H1 (cell line): ENCODE results near the gene ZFAND6. TPM values are rescaled to one million over a fixed set of nuclear protein-coding genes. Genes with fewer than 3 reads are reported as not detected.

Experiments used
- BRCA1 ChIP-seq: IDR thresholded peaks from 2 replicates; pipeline ENCODE4 v1.6.1; 2012; ENCODE audit warnings: low read depth, low read length, improper control_type of control experiment
- CBX5 ChIP-seq: fragments of 300-800, 300-1000 bp; sonication (generic); IDR thresholded peaks from 2 replicates; pipeline ENCODE4 v1.7.1; 2016; ENCODE audit warnings: antibody characterized with exemption, low read length, low read depth
- CEBPB ChIP-seq: IDR thresholded peaks from 2 replicates; pipeline ENCODE4 v1.6.1; 2012; ENCODE audit warnings: low read depth, low read length
- CHD7 ChIP-seq: fragments of 300-600 bp; sonication (generic); IDR thresholded peaks from 2 replicates; pipeline ENCODE4 v1.7.1; 2012; ENCODE audit warnings: low read length, moderate library complexity, mild to moderate bottlenecking, inconsistent platforms; ENCODE audit not compliant: insufficient replicate concordance
- CREB1 ChIP-seq: IDR thresholded peaks from 2 replicates; pipeline ENCODE4 v1.6.1; 2012; ENCODE audit warnings: inconsistent platforms
- KDM4A ChIP-seq: IDR thresholded peaks from one replicate; pipeline ENCODE4 v1.7.1; 2012; ENCODE audit warnings: low read depth, mild to moderate bottlenecking, moderate library complexity, low read length, inconsistent platforms; ENCODE audit not compliant: severe bottlenecking
- POLR2A ChIP-seq, 2 experiments: IDR thresholded peaks; 1 replicate in 1 of 2; 2 replicates in 1 of 2; pipeline ENCODE4 v1.6.1; 2011; ENCODE audit warnings: low read depth in 2 of 2, low read length in 2 of 2, mild to moderate bottlenecking in 2 of 2; ENCODE audit errors: control extremely low read depth in 1 of 2
- RNF2 ChIP-seq: fragments of 200-900, 300-1000 bp; sonication (generic); IDR thresholded peaks from 2 replicates; pipeline ENCODE4 v1.7.1; 2016; ENCODE audit warnings: borderline replicate concordance, low read depth, mild to moderate bottlenecking, antibody characterized with exemption, low read length; ENCODE audit not compliant: poor library complexity, severe bottlenecking; ENCODE audit errors: missing control alignments
- SIRT6 ChIP-seq: IDR thresholded peaks from one replicate; pipeline ENCODE4 v1.7.1; 2012; ENCODE audit warnings: low read length, inconsistent platforms
- SRF ChIP-seq: IDR thresholded peaks from 2 replicates; pipeline ENCODE4 v1.6.1; 2011; ENCODE audit warnings: mild to moderate bottlenecking, low read depth, low read length, moderate library complexity
- SUZ12 ChIP-seq: fragments of 200-600 bp; sonication (generic); IDR thresholded peaks from 2 replicates; pipeline ENCODE4 v1.6.1; 2012; ENCODE audit warnings: mild to moderate bottlenecking, inconsistent platforms, low read length, moderate library complexity, mixed read lengths
- USF2 ChIP-seq: IDR thresholded peaks from 2 replicates; pipeline ENCODE4 v1.6.1; 2011; ENCODE audit warnings: low read length, improper control_type of control experiment
- polyA plus RNA-seq, 7 experiments: library from polyadenylated mRNA; depleted of rRNA in 3 of 7; stranded (reverse) in 5 of 7; unstranded in 2 of 7; fragments of >200 nt in 5 of 7; fragments of 200-250 nt in 2 of 7; gene quantifications; 1 replicate in 5 of 7; 2 replicates in 1 of 7; 4 replicates in 1 of 7; pipeline versions ENCODE4 v1.2.1 to v1.2.3, GENCODE V29; 2011 to 2013; ENCODE audit warnings: missing spikeins in 2 of 7, mixed read lengths in 2 of 7
- total RNA-seq: library from RNA; stranded (reverse); fragmentation: NEBNext Ultra II Directional; extraction: Animal tissue kit (Norgen Biotek cat#: 25700); gene quantifications from 2 replicates; pipeline ENCODE4 v1.2.1, GENCODE V29; 2021

The ZFAND6 gene
- total and polyA plus RNA-seq, 2 of the 8 experiments (the other 6 are each of a cell fraction or from before 2014, with no cell fraction given): 136 to 237 TPM

- TF ChIP-seq CHD7 (no peak), SIRT6 (no peak), RNF2 (no peak), KDM4A (no peak), POLR2A (IDR thresholded peaks at IDR 0.05; ENCODE audit: control extremely low read depth in 1 of 2, low read depth in 2 of 2, low read length in 2 of 2) (no peak), SRF (no peak), CEBPB (no peak), SUZ12 (no peak), CBX5 (no peak), BRCA1 (no peak), USF2 (no peak), CREB1 (no peak)
Measured at GRCh38 chr15:80100247-80100646, 40.8 kb downstream of the ZFAND6 start (continued).
